Activated naive CD8-positive, alpha-beta T cell treated with anti-CD3 and anti-CD28 coated beads, Interleukin-2, amount 10 ng/mL, durations not matched to agents 7 days and 5 days (primary cell): ENCODE data around the gene P3H3. TPM values are rescaled to one million over a fixed set of nuclear protein-coding genes. Genes with fewer than 3 reads are reported as not detected.
A peak's percentile ranks its signal among the peaks of the same experiment; 100 is the strongest.

Experiments used
- ATAC-seq: fragments of 150-1000 bp; cut with Tn5 transposase; one replicate; pipeline ENCODE4 v1.10.0; 2021; ENCODE audit warnings: low read depth, moderate library complexity
- POLR2A ChIA-PET: fragments of 350-600 bp; sonication (Branson Sonifier 250); formaldehyde crosslinking; loops from one replicate; lab custom pipeline; 2021; ENCODE audit warnings: antibody characterized with exemption; lab: Charles Lee
- DNase-seq: peaks from one replicate; pipeline ENCODE4 v3.0.0; 2021
- H3K27ac Mint-ChIP-seq: one replicate; pipeline ENCODE4 v1.8.0; 2022; ENCODE audit warnings: mild to moderate bottlenecking, mixed read lengths
- H3K27me3 Mint-ChIP-seq: one replicate; pipeline ENCODE4 v1.8.0; 2022; ENCODE audit warnings: mild to moderate bottlenecking, moderate library complexity, mixed read lengths
- H3K36me3 Mint-ChIP-seq: one replicate; pipeline ENCODE4 v1.8.0; 2021; ENCODE audit warnings: mild to moderate bottlenecking, mixed read lengths
- H3K4me1 Mint-ChIP-seq: one replicate; pipeline ENCODE4 v1.8.0; 2021; ENCODE audit warnings: mixed read lengths
- H3K4me3 Mint-ChIP-seq: one replicate; pipeline ENCODE4 v1.8.0; 2022; ENCODE audit warnings: mild to moderate bottlenecking, moderate library complexity, mixed read lengths
- H3K9me3 Mint-ChIP-seq: one replicate; pipeline ENCODE4 v1.8.0; 2021; ENCODE audit warnings: mixed read lengths
- total RNA-seq, 2 experiments: library from RNA; stranded (reverse); gene quantifications; one replicate each; pipeline ENCODE4 v1.2.3, GENCODE V29; 2021

The P3H3 gene
- total RNA-seq, 2 experiments from 2014 or later: 6.3 to 7.0 TPM

DNA sequence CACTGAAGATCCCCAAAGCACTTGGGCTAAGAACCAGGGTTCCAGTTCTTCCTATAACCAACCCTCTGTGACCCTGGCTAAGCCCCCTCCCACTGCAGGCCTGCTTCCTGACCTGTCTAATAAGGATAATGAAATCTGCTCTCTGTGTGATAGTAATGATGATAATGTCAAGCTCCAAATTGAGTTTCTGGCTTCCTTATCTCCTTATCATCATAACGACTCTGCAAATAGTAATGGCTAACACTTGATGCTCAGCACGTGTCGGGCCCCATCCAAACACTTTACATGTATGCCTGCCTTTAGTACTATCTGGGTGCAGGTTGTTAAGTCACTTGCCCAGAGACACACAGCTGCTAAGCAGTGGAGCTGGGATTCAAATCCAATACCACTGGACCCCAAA, 11.6 kb upstream of the P3H3 start:
- DNase-seq (no peak), ATAC-seq (no peak)
- H3K4me1 Mint-ChIP-seq: peaks cover 7% of the 10 kb centered on the region
- peaks cover 31% of the 10 kb centered on the region for H3K27me3 Mint-ChIP-seq
- H3K27ac Mint-ChIP-seq: no peak overlapping the region
- H3K4me3 Mint-ChIP-seq: no peak overlapping the region
- H3K9me3 Mint-ChIP-seq: no peaks in the 10 kb centered on the region
- no peaks in the 10 kb centered on the region for H3K36me3 Mint-ChIP-seq
- POLR2A ChIA-PET: interaction anchor here (0.6 kb wide), 1 partner anchor 38 kb away, joined by 3 read pairs; no protein-coding TSS in a partner anchor

DNA sequence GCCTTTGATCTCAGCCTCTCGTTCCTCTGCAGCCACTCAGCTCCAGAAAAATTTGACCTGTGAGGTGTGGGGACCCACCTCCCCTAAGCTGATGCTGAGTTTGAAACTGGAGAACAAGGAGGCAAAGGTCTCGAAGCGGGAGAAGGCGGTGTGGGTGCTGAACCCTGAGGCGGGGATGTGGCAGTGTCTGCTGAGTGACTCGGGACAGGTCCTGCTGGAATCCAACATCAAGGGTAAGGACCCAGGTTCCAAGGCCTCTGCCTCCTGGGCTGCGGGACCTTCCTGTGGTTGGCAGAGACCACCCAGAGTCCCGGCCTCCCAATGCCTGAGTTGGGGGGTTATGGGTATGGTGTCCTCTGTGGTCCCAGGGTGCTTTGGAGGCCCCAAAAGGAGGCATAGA, 11.1 kb upstream of the P3H3 start:
- Mint-ChIP-seq H3K36me3 (no peaks in the 10 kb centered on the region), H3K9me3 (no peaks in the 10 kb centered on the region), H3K4me1 (peaks cover 10% of the 10 kb centered on the region), H3K27me3 (peaks cover 33% of the 10 kb centered on the region), H3K27ac (no peak overlapping the region), H3K4me3 (no peak overlapping the region)
- ATAC-seq (no peak), DNase-seq (no peak)
- POLR2A ChIA-PET: no interaction called here

DNA sequence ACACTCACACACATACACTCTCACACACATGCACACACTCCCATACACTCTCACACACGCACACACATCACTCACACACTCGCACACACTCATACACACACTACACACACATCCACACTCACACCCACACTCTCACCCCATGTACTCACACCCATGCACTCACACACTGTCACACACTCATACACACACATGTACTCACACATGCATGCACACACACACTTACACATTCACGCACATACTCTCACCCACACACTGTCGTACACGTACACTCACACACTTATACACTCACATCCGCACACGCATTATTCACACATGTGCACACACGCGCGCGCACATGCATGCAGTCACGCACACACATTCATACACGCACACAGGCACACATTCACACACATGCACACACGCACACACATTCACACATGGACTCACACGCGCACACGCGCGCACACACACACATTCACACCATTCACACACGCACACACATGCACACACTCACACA, 10.5 kb upstream of the P3H3 start:
- Mint-ChIP-seq H3K27me3 (peaks cover 37% of the 10 kb centered on the region), H3K36me3 (no peaks in the 10 kb centered on the region), H3K4me1 (peaks cover 10% of the 10 kb centered on the region), H3K4me3 (no peak overlapping the region), H3K27ac (peak overlapping the region; percentile 0), H3K9me3 (no peaks in the 10 kb centered on the region)
- no peak for ATAC-seq
- DNase-seq: no peak
- POLR2A ChIA-PET: no interaction called here

DNA sequence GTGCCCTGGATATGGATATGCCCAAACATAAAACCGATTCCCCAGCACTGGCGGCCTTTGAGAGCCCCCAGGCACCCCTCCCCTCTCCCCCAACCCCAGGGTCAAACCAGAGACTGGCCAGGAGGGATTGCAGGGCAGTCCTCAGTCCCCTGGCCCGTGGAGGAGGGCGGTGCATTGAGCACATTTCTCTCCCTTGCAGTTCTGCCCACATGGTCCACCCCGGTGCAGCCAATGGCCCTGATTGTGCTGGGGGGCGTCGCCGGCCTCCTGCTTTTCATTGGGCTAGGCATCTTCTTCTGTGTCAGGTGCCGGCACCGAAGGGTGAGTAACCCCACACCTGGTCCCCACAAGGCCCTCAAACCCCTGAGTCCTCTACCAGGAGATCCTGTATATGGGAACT, 10.0 kb upstream of the P3H3 start:
- DNase-seq (no peak), ATAC-seq (no peak)
- Mint-ChIP-seq H3K36me3 (no peaks in the 10 kb centered on the region), H3K9me3 (no peaks in the 10 kb centered on the region), H3K27me3 (peaks cover 42% of the 10 kb centered on the region), H3K27ac (no peak overlapping the region), H3K4me3 (no peak overlapping the region), H3K4me1 (peaks cover 10% of the 10 kb centered on the region)
- POLR2A ChIA-PET: no interaction called here

DNA sequence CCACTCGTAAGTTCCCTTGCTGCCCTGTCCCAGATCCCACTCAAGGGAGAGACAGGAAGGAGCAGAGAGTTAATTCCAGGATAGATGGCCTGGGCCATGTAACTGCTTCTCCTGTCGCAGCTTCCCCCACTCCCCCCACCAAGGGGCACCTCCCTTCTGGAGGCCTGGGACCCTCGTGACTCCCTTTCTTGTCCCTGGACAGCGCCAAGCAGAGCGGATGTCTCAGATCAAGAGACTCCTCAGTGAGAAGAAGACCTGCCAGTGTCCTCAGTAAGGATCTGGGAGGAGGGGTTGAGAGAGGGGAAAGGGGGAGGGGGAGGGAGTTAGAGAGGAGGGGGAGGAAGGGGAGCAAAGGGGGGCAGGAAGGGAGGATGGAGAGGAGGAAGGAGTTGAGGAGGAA, 9.6 kb upstream of the P3H3 start:
- H3K4me3 Mint-ChIP-seq: no peak overlapping the region
- H3K27me3 Mint-ChIP-seq: peaks cover 40% of the 10 kb centered on the region
- POLR2A ChIA-PET: no interaction called here
- no peaks in the 10 kb centered on the region for H3K36me3 Mint-ChIP-seq
- no peak for ATAC-seq
- no peak for DNase-seq
- peaks cover 10% of the 10 kb centered on the region for H3K4me1 Mint-ChIP-seq
- no peak overlapping the region for H3K27ac Mint-ChIP-seq
- H3K9me3 Mint-ChIP-seq: no peaks in the 10 kb centered on the region

DNA sequence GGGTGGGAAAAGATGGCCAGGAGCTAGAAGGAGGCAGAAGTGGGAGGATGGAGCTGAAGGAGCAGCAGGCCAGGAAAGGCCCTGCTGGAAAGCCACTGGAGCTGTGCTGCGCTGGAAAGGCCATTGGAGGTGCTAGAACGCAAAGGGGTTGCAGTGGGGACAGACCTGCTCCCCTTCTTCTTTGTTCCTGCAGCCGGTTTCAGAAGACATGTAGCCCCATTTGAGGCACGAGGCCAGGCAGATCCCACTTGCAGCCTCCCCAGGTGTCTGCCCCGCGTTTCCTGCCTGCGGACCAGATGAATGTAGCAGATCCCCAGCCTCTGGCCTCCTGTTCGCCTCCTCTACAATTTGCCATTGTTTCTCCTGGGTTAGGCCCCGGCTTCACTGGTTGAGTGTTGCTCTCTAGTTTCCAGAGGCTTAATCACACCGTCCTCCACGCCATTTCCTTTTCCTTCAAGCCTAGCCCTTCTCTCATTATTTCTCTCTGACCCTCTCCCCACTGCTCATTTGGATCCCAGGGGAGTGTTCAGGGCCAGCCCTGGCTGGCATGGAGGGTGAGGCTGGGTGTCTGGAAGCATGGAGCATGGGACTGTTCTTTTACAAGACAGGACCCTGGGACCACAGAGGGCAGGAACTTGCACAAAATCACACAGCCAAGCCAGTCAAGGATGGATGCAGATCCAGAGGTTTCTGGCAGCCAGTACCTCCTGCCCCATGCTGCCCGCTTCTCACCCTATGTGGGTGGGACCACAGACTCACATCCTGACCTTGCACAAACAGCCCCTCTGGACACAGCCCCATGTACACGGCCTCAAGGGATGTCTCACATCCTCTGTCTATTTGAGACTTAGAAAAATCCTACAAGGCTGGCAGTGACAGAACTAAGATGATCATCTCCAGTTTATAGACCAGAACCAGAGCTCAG, 8.8 kb upstream of the P3H3 start:
- Mint-ChIP-seq H3K36me3 (no peaks in the 10 kb centered on the region), H3K4me1 (peaks cover 10% of the 10 kb centered on the region), H3K4me3 (no peak overlapping the region), H3K9me3 (no peaks in the 10 kb centered on the region), H3K27ac (no peak overlapping the region), H3K27me3 (peaks cover 35% of the 10 kb centered on the region)
- POLR2A ChIA-PET: interaction anchor here (0.8 to 1.0 kb wide), 2 partner anchors 28 to 66 kb away, joined by 3 read pairs; partner anchors contain the start of gene MLF2
- ATAC-seq (no peak), DNase-seq (no peak)

DNA sequence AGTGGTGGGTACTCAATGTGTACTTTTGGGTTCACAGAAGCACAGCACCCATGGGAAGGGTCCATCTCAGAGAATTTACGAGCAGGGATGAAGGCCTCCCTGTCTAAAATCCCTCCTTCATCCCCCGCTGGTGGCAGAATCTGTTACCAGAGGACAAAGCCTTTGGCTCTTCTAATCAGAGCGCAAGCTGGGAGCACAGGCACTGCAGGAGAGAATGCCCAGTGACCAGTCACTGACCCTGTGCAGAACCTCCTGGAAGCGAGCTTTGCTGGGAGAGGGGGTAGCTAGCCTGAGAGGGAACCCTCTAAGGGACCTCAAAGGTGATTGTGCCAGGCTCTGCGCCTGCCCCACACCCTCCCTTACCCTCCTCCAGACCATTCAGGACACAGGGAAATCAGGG, 8.0 kb upstream of the P3H3 start:
- ATAC-seq (no peak), DNase-seq (no peak)
- no peaks in the 10 kb centered on the region for H3K9me3 Mint-ChIP-seq
- no peak overlapping the region for H3K4me3 Mint-ChIP-seq
- H3K36me3 Mint-ChIP-seq: no peaks in the 10 kb centered on the region
- H3K4me1 Mint-ChIP-seq: peaks cover 10% of the 10 kb centered on the region
- POLR2A ChIA-PET: interaction anchor here (0.6 to 1.0 kb wide), 3 partner anchors 28 to 324 kb away, joined by 3 read pairs; partner anchors contain the start of gene MLF2
- peaks cover 38% of the 10 kb centered on the region for H3K27me3 Mint-ChIP-seq
- no peak overlapping the region for H3K27ac Mint-ChIP-seq

DNA sequence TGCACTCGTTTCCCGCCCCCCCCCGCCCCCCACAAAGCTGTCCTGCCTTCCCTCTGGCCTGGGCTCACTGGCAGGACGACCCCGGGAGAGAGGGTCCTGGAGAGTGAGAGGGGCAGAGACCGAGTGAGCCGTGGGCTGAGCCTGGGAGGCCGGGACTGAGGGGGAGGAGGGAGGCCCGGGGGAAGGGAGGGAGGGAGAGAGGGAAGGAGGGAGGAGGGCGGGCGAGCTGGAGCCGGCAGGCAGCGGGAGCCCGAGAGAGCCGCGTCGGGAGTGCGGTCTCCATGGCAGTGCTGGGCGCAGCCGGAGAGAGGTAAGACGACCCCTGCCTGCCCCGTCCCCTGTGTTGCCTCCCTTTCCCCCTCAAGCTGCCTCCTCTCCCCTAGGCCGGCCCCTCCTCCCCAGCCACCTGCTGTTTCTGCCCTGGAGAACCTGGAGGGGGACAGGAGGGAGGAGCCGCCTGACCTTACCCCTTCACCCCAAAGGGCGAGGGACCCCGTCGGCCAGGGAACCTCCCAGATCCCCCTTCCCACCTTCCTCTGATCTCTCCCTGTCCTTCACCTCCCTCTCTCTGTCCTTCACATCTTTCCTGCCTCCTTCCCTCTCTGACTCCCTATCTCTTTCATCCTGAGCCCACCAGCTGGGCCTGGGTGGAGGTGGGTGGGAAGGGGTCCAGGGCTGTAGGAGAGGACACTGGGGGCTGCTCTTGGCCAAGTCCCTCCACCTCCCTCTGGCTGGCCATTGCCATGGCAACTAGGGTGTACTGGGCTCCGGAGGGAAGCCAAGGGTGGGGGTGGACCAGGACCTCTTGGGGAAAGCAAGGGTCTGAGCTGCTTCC, 6.4 kb upstream of the P3H3 start, which contains the start of gene GPR162:
Gene GPR162 (plus strand): TSS at position 231 of the 835 bp plus-strand sequence. CDS start 2,078 bp downstream, outside the sequence.
- POLR2A ChIA-PET: interaction anchor here (0.6 to 1.4 kb wide), 3 partner anchors 13 to 351 kb away, joined by 3 to 5 read pairs (median 4); partner anchors contain the start of genes MLF2 and VAMP1
- Mint-ChIP-seq H3K9me3 (no peaks in the 10 kb centered on the region), H3K4me3 (peak within 1 kb of the TSS; percentile 64), H3K27me3 (peaks cover 53% of the 10 kb centered on the region), H3K4me1 (peaks cover 13% of the 10 kb centered on the region), H3K27ac (peak within 1 kb of the TSS; percentile 66), H3K36me3 (no peaks in the 10 kb centered on the region)
- ATAC-seq (no peak), DNase-seq (peak; percentile 35)

DNA sequence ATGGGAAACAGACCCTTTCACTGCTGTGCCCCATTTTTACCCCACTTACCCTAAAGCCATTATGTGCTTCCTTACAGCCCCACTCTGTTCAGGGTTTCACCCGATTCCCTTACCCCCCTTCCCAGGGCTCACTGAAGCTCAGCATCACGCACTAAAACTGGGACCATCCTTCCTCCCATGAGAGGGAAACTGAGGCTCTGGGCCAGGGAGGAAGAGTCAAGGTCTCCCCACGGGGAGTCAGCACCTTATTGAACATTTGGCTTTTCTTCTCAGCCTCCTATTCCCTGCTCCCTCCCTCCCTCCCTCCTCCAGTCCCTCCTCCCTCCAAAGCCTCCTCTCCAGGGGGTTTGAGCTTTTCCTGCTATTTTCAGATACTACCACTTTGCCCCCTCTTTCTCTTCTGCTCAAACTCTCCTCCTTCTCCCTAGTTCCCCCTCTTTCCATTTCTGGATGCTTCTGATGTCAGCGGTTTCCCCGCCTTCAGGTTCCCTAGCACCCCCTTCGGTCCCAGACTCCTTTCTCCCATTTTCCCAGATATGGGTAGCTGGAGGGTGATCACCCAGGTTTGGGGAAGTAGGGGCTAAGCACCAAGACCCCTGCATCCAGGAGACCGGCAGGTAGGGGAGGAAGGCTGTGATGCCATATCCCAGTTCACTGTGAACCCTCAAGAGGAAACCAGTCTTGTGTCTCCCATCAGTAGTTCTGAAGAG, 5.6 kb upstream of the P3H3 start:
- Mint-ChIP-seq H3K4me1 (peaks cover 17% of the 10 kb centered on the region), H3K27me3 (peaks cover 61% of the 10 kb centered on the region), H3K4me3 (no peak overlapping the region), H3K36me3 (no peaks in the 10 kb centered on the region), H3K9me3 (no peaks in the 10 kb centered on the region), H3K27ac (no peak overlapping the region)
- ATAC-seq: no peak
- no peak for DNase-seq
- POLR2A ChIA-PET: interaction anchor here (0.6 to 1.4 kb wide), 3 partner anchors 12 to 352 kb away, joined by 3 to 4 read pairs (median 3); partner anchors contain the start of gene VAMP1

DNA sequence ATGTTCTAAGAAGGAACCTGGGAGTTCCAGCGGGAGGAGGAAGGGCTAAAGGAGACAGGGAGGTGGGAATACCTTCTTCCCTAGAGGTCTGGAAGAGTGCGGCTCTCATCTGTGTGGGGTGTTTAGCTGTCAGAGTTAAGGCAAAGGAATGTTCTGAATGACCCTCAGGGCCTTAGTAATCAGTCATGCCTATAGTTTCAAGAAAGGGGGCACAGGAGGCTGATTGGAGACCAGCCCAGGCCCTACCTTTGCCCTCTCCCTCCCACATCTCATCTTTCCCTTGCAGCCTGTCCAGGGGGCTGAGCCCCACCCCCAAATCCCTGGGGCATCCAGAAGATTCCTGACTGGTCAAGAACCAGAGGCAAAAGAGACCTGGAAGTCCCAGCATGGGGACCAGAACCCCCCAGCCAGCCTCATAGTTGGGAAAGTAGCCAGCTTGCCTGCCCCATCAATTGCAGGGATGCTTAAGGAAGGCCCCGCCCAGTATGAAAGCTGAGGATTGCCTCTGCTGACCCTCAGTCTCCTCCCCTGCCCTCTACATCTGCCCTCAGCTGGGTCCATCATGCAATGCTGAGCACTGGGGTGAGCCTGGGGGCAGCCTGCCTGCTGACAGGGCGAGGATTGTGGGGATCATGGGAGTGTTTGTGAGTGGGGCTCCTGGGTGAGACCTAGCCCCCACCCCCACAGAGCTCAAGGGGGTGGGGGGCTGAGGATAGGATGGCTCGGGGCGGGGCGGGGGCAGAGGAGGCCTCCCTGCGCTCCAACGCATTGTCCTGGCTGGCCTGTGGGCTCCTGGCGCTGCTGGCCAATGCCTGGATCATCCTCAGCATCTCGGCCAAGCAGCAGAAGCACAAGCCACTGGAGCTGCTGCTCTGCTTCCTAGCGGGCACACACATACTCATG, 4.8 kb upstream of the P3H3 start:
- DNase-seq (peak; percentile 31), ATAC-seq (no peak)
- no peak overlapping the region for H3K27ac Mint-ChIP-seq
- POLR2A ChIA-PET: interaction anchor here (0.6 to 1.4 kb wide), 3 partner anchors 16 to 353 kb away, joined by 3 read pairs; partner anchors contain the start of gene VAMP1
- no peaks in the 10 kb centered on the region for H3K9me3 Mint-ChIP-seq
- H3K4me1 Mint-ChIP-seq: peaks cover 20% of the 10 kb centered on the region
- no peaks in the 10 kb centered on the region for H3K36me3 Mint-ChIP-seq
- peaks cover 62% of the 10 kb centered on the region for H3K27me3 Mint-ChIP-seq
- no peak overlapping the region for H3K4me3 Mint-ChIP-seq

DNA sequence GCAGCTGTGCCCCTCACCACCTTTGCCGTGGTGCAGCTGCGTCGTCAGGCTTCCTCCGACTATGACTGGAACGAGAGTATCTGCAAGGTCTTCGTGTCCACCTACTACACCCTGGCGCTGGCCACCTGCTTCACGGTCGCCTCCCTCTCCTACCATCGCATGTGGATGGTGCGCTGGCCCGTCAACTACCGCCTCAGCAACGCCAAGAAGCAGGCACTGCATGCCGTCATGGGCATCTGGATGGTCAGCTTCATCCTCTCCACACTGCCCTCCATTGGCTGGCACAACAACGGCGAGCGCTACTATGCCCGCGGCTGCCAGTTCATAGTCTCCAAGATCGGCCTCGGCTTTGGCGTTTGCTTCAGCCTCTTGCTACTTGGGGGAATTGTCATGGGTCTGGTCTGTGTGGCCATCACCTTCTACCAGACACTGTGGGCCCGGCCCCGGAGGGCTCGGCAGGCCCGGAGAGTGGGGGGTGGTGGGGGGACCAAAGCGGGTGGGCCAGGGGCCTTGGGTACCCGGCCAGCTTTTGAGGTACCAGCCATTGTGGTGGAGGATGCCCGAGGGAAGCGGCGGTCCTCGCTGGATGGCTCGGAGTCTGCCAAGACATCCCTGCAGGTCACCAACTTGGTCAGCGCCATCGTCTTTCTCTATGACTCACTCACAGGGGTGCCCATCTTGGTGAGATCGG, 4.0 kb upstream of the P3H3 start:
- H3K36me3 Mint-ChIP-seq: no peaks in the 10 kb centered on the region
- no peak for DNase-seq
- H3K27ac Mint-ChIP-seq: no peak overlapping the region
- ATAC-seq: no peak
- H3K9me3 Mint-ChIP-seq: no peaks in the 10 kb centered on the region
- H3K27me3 Mint-ChIP-seq: peaks cover 67% of the 10 kb centered on the region
- POLR2A ChIA-PET: interaction anchor here (0.9 kb wide), 1 partner anchor 15 kb away, joined by 3 read pairs; no protein-coding TSS in a partner anchor
- H3K4me1 Mint-ChIP-seq: peaks cover 25% of the 10 kb centered on the region
- no peak overlapping the region for H3K4me3 Mint-ChIP-seq
